Upper lobe of left lung (tissue), 6 donors: ENCODE results near the gene TAF1B. TPM values are rescaled to one million over a fixed set of nuclear protein-coding genes. Genes with fewer than 3 reads are reported as not detected.

Experiments used
- ATAC-seq, 2 donors: fragments of 200-7000 bp; cut with Tn5 transposase; one replicate each; pipeline ENCODE4 v1.9.1; 2022; ENCODE audit warnings: mild to moderate bottlenecking in 2 of 2, moderate library complexity in 2 of 2; ENCODE audit not compliant: low FRiP score in 2 of 2
- DNase-seq, 2 donors: peaks; one replicate each; pipeline ENCODE4 v3.0.0-alpha.2; 2019 to 2020
- H3K27ac ChIP-seq, 4 donors: fragments of 200-600 bp; sonication (generic); one replicate each; pipeline ENCODE4 v1.5.1; 2016 to 2019
- H3K27me3 ChIP-seq, 4 donors: fragments of 200-600 bp; sonication (generic); one replicate each; pipeline ENCODE4 v1.5.1; 2017 to 2019
- H3K36me3 ChIP-seq, 4 donors: fragments of 200-600 bp; sonication (generic); one replicate each; pipeline ENCODE4 v1.5.1; 2016 to 2019
- H3K4me1 ChIP-seq, 4 donors: fragments of 200-600 bp; sonication (generic); one replicate each; pipeline ENCODE4 v1.5.1; 2018 to 2019
- H3K4me3 ChIP-seq, 4 donors: fragments of 200-600 bp; sonication (generic); one replicate each; pipeline ENCODE4 v1.5.1; 2017 to 2019; ENCODE audit warnings: mild to moderate bottlenecking in 2 of 4, moderate library complexity in 1 of 4
- H3K9me3 ChIP-seq, 4 donors: fragments of 200-600 bp; sonication (generic); one replicate each; pipeline ENCODE4 v1.5.1; 2018 to 2019
- EP300 ChIP-seq, 4 donors: sonication (generic); formaldehyde crosslinking; IDR thresholded peaks; one replicate each; pipeline ENCODE4 v1.5.1; 2017; ENCODE audit warnings: antibody characterized with exemption in 4 of 4, control low read depth in 2 of 4
- POLR2A ChIP-seq, 4 donors: fragments of 450-650 bp; IDR thresholded peaks; one replicate each; pipeline ENCODE4 v1.5.1; 2016 to 2017; ENCODE audit warnings: antibody characterized with exemption in 4 of 4, mild to moderate bottlenecking in 2 of 4
- POLR2AphosphoS5 ChIP-seq, 2 donors: sonication (generic); formaldehyde crosslinking; IDR thresholded peaks; one replicate each; pipeline ENCODE4 v1.5.1; 2017; ENCODE audit warnings: antibody characterized with exemption in 2 of 2
- WGBS, 2 donors: methylation state at CpG; one replicate each; pipeline ENCODE4 v1.1.5; 2017 to 2018; 5-methylcytosine and 5-hydroxymethylcytosine counted together
- total RNA-seq, 6 donors: library from RNA; depleted of rRNA in 4 of 6; stranded (reverse); fragments of >200 nt in 4 of 6; gene quantifications; one replicate each; pipeline versions ENCODE4 v1.1.0 to v1.2.1, GENCODE V29; 2016 to 2021
- TF ChIP-seq, protein P1 (sequence below), 6 experiments: fragments of 450-650 bp in 4 of 6; fragments of 200-600 bp in 2 of 6; sonication (generic) in 2 of 6; IDR thresholded peaks; one replicate each; pipeline ENCODE4 v1.5.1; 2016 to 2019; ENCODE audit warnings: antibody characterized with exemption in 6 of 6
- donor health status: DM: no; HTN: no; CAD: no; lungs with moderate emphysema.
- donor health status: DM: no; HTN: yes; CAD: no; lungs with severe emphysema.

TAF1B gene
- total RNA-seq, 6 donors from 2014 or later = 8.5 to 24.3 (median 16.7) TPM

DNA sequence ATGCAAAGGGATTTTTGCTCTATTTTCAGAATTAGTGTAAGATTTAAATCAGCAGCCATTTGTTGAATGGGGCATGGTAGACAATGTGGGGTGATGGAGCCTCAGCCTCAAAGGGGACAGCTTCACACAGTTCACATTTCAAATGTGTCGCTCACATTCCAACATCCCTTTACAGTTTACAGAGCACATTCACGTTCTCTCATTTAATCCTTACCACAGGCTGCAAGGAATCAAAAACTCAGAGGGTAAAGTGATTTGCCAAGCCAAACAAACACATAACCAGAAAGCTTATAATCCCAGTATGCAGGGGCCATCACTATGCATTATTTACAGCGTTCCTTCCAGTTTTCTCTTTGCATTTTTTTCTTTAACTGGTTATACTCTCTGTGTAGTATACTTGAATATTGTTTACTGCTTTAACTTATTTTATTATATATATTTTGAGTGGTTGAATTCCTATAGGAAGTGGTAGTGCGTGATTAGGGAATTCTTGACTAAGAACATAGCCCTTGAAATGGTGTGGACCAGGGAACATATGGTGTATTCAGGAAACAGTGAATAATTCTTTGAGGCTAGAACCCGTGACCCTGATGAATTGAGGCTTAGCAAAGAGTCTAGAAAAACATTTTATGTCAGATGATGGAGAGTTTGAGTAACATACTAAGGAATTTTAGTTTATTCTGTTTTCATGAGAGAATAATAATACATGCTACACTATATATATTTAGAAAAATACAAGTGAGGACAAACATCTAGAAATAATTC, 18.1 kb upstream of the TAF1B start:
- no peaks in the 10 kb centered on the region for H3K27me3 ChIP-seq
- 88 to 92% methylated on average over 5 of the region's 5 CpGs for WGBS, 2 donors
- peaks cover 0 to under 1% (median 0%) of the 10 kb centered on the region in 4 donors for H3K4me1 ChIP-seq
- H3K9me3 ChIP-seq = no peaks in the 10 kb centered on the region
- H3K4me3 ChIP-seq = no peak overlapping the region
- no peaks in the 10 kb centered on the region for H3K36me3 ChIP-seq
- ATAC-seq = no peak
- TF ChIP-seq EP300 (IDR thresholded peaks at IDR 0.05) (no peak), POLR2A (IDR thresholded peaks at IDR 0.05) (no peak), POLR2AphosphoS5 (IDR thresholded peaks at IDR 0.05) (no peak)
- TF ChIP-seq, protein P1, sequence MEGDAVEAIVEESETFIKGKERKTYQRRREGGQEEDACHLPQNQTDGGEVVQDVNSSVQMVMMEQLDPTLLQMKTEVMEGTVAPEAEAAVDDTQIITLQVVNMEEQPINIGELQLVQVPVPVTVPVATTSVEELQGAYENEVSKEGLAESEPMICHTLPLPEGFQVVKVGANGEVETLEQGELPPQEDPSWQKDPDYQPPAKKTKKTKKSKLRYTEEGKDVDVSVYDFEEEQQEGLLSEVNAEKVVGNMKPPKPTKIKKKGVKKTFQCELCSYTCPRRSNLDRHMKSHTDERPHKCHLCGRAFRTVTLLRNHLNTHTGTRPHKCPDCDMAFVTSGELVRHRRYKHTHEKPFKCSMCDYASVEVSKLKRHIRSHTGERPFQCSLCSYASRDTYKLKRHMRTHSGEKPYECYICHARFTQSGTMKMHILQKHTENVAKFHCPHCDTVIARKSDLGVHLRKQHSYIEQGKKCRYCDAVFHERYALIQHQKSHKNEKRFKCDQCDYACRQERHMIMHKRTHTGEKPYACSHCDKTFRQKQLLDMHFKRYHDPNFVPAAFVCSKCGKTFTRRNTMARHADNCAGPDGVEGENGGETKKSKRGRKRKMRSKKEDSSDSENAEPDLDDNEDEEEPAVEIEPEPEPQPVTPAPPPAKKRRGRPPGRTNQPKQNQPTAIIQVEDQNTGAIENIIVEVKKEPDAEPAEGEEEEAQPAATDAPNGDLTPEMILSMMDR (IDR thresholded peaks at IDR 0.05) = no peak
- DNase-seq = no peak
- no peak overlapping the region for H3K27ac ChIP-seq

- Histone ChIP-seq H3K4me3 (no peak overlapping the region), H3K36me3 (no peaks in the 10 kb centered on the region), H3K9me3 (no peaks in the 10 kb centered on the region), H3K4me1 (peaks cover 0 to 4% (median 0%) of the 10 kb centered on the region in 4 donors), H3K27me3 (no peaks in the 10 kb centered on the region), H3K27ac (no peak overlapping the region)
- DNase-seq (no peak), ATAC-seq (no peak)
- 89 to 92% methylated on average over 4 of the region's 4 CpGs for WGBS, 2 donors
- TF ChIP-seq, protein P1 (IDR thresholded peaks at IDR 0.05) = no peak
- TF ChIP-seq POLR2A (IDR thresholded peaks at IDR 0.05) (no peak), EP300 (IDR thresholded peaks at IDR 0.05) (no peak), POLR2AphosphoS5 (IDR thresholded peaks at IDR 0.05) (no peak)
Observed at GRCh38 chr2:9826208-9826607, 17.1 kb upstream of the TAF1B start.

DNA sequence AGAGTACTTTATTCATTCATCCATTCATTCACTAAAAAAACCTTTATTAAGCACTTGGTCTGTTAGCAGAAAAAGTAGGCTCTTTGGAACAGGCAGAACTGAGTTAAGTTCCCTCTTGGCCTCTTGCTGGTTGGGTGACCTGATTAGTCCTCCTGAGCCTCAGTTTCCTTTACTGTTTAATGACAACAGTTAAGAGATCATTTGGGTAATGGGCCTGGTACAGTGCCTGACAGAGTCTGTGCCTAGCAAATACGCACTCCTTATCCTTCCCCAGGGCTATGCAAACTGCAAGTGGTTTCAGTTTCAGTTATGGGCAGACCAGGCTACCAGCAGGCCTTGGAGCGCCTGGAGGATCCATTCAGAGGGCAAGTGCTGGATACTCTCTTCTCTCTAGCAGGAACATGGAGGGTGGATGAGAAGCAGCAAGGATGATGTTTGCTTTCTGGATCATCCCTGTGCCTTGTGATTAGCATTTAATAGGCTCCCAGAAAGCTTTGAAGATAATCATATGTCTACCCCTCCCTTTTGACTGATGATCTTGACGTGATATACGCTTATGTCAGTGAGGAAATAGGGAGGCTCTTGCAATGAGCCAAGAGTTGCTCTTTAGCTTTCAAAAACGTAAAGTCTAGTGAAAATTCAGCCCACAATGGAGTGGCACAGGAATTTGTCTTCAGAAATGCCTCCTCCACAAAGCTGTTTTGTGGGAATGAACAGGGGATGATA, 12.4 kb upstream of the TAF1B start:
- Histone ChIP-seq H3K36me3 (no peaks in the 10 kb centered on the region), H3K27me3 (no peaks in the 10 kb centered on the region), H3K27ac (peak overlapping the region; percentile 42 to 75 (median 70)), H3K4me1 (peaks cover 0 to 4% (median 0%) of the 10 kb centered on the region in 4 donors), H3K9me3 (no peaks in the 10 kb centered on the region), H3K4me3 (peak overlapping the region in 1 of 4 donors; percentile 3)
- 47 to 60% methylated on average over 5 of the region's 5 CpGs for WGBS, 2 donors
- DNase-seq = peak in 1 of 2 donors; percentile 50
- peak; percentile 63 to 81 for ATAC-seq
- TF ChIP-seq POLR2A (IDR thresholded peaks at IDR 0.05) (no peak), EP300 (IDR thresholded peaks at IDR 0.05) (no peak), POLR2AphosphoS5 (IDR thresholded peaks at IDR 0.05) (no peak)
- TF ChIP-seq, protein P1 (IDR thresholded peaks at IDR 0.05) = no peak

GRCh38 chr2:9831670-9832069, 11.6 kb upstream of the TAF1B start:
- H3K27ac ChIP-seq = peak overlapping the region in 2 of 4 donors; percentile 71 to 75
- ATAC-seq (no peak), DNase-seq (no peak)
- WGBS, 2 donors = 63 to 71% methylated on average over 6 of the region's 6 CpGs
- H3K4me3 ChIP-seq = no peak overlapping the region
- no peaks in the 10 kb centered on the region for H3K36me3 ChIP-seq
- H3K4me1 ChIP-seq = peaks cover 0 to 9% (median 0%) of the 10 kb centered on the region in 4 donors
- no peaks in the 10 kb centered on the region for H3K9me3 ChIP-seq
- TF ChIP-seq, protein P1 (IDR thresholded peaks at IDR 0.05) = no peak
- TF ChIP-seq EP300 (IDR thresholded peaks at IDR 0.05) (no peak), POLR2AphosphoS5 (IDR thresholded peaks at IDR 0.05) (no peak), POLR2A (IDR thresholded peaks at IDR 0.05) (no peak)
- no peaks in the 10 kb centered on the region for H3K27me3 ChIP-seq
